MM.1S (cell line): ENCODE data around the gene PARD6B.
"Not testable (repeated sequence)": the region's sequence is repeated elsewhere in the genome, so short reads cannot be mapped to it uniquely, and the experiment has no call there.

Experiments
- DNase-seq: peaks from one replicate; pipeline ENCODE4 v3.0.0-alpha.2; 2015
- H2AFZ ChIP-seq: fragments of 300-600 bp; sonication (generic); 2 replicates; pipeline ENCODE4 v1.6.0; 2016; ENCODE audit warnings: antibody characterized with exemption, low read length
- H3F3A ChIP-seq: fragments of 300-600 bp; sonication (generic); 2 replicates; pipeline ENCODE4 v1.6.1; 2016; ENCODE audit warnings: mild to moderate bottlenecking, antibody characterized with exemption, low read length, moderate library complexity, mixed read lengths; ENCODE audit not compliant: insufficient read depth
- H3K27ac ChIP-seq: fragments of 300-600 bp; sonication (generic); 2 replicates; pipeline ENCODE4 v1.5.1; 2016; ENCODE audit warnings: mild to moderate bottlenecking, low read length
- H3K27me3 ChIP-seq: fragments of 300-600 bp; sonication (generic); replicated peaks from 2 replicates; pipeline ENCODE4 v1.6.0; 2016; ENCODE audit warnings: low read length; ENCODE audit not compliant: insufficient read depth
- H3K36me3 ChIP-seq: fragments of 300-600 bp; sonication (generic); replicated peaks from 2 replicates; pipeline ENCODE4 v1.6.1; 2016; ENCODE audit warnings: mild to moderate bottlenecking, low read length, mixed read lengths; ENCODE audit not compliant: insufficient read depth
- H3K4me1 ChIP-seq: fragments of 300-600 bp; sonication (generic); 2 replicates; pipeline ENCODE4 v1.6.1; 2016; ENCODE audit warnings: low read length, mixed read lengths
- H3K4me2 ChIP-seq: fragments of 300-600 bp; sonication (generic); 2 replicates; pipeline ENCODE4 v1.6.0; 2016; ENCODE audit warnings: low read depth, low read length
- H3K4me3 ChIP-seq: fragments of 300-600 bp; sonication (generic); 2 replicates; pipeline ENCODE4 v1.5.1; 2016; ENCODE audit warnings: low read length, mixed read lengths
- H3K79me2 ChIP-seq: fragments of 300-600 bp; sonication (generic); 2 replicates; pipeline ENCODE4 v1.6.1; 2016; ENCODE audit warnings: mixed run types, low read length, mixed read lengths
- H3K9ac ChIP-seq: fragments of 300-600 bp; sonication (generic); 2 replicates; pipeline ENCODE4 v1.6.1; 2016; ENCODE audit warnings: low read length, mixed read lengths
- H3K9me2 ChIP-seq: fragments of 300-600 bp; sonication (generic); replicated peaks from 2 replicates; pipeline ENCODE4 v1.6.1; 2016; ENCODE audit warnings: mild to moderate bottlenecking, low read length, mixed read lengths; ENCODE audit not compliant: insufficient read depth
- H3K9me3 ChIP-seq: fragments of 300-600 bp; sonication (generic); replicated peaks from 2 replicates; pipeline ENCODE4 v1.6.1; 2016; ENCODE audit warnings: mild to moderate bottlenecking, low read length, mixed read lengths; ENCODE audit not compliant: insufficient read depth
- H4K20me1 ChIP-seq: fragments of 300-600 bp; sonication (generic); 2 replicates; pipeline ENCODE4 v1.6.1; 2016; ENCODE audit warnings: mild to moderate bottlenecking, low read length, moderate library complexity, mixed read lengths; ENCODE audit not compliant: insufficient read depth
- CTCF ChIP-seq: fragments of 300-600 bp; sonication (generic); IDR thresholded peaks from 2 replicates; pipeline ENCODE4 v1.5.1; 2016; ENCODE audit warnings: antibody characterized with exemption, low read length, mixed read lengths
- EZH2 ChIP-seq: fragments of 300-600 bp; sonication (generic); optimal IDR thresholded peaks from 2 replicates; pipeline ENCODE3; 2017; ENCODE audit warnings: low read depth, mild to moderate bottlenecking, antibody characterized with exemption, low read length, mixed read lengths
- EZH2phosphoT487 ChIP-seq: fragments of 300-600 bp; sonication (generic); IDR thresholded peaks from 2 replicates; pipeline ENCODE4 v1.6.1; 2018; ENCODE audit warnings: antibody characterized with exemption, low read length

The PARD6B gene

DNA sequence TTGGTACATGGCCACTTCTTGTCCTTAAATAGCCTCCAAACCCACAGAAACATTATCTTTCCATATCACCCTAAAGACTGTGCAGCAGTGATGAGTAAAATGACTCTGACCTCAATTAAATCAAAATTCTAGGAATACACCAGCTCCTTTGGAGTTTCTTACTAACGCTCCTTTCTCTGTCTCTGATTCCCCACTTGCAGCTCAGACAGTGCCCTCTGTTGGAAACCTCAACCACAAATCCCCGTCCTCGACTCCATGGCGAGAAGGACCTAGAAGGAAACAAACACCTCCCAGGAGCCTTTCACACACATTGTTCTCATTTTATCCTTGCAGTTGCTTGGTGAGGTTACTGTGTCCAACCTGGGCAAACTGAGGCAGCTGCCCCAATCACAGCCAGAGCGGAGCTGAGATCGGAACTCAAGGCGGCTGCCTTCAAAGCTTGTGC, 17.7 kb upstream of the PARD6B start:
- Histone ChIP-seq H3K9ac (no peak overlapping the region), H3K9me3 (no peaks in the 10 kb centered on the region), H3F3A (no peaks in the 10 kb centered on the region), H3K79me2 (no peaks in the 10 kb centered on the region), H4K20me1 (no peaks in the 10 kb centered on the region), H3K4me3 (no peak overlapping the region), H2AFZ (no peak overlapping the region), H3K27me3 (no peaks in the 10 kb centered on the region), H3K4me2 (no peak overlapping the region), H3K36me3 (no peaks in the 10 kb centered on the region), H3K27ac (no peak overlapping the region), H3K9me2 (no peaks in the 10 kb centered on the region), H3K4me1 (no peaks in the 10 kb centered on the region)
- DNase-seq: no peak
- TF ChIP-seq EZH2 (no peak), CTCF (no peak), EZH2phosphoT487 (no peak)

- H3K9me3 ChIP-seq, H3K9me2 ChIP-seq, H3K27ac ChIP-seq, H3K27me3 ChIP-seq, H3K9ac ChIP-seq, H3K4me2 ChIP-seq, H3K4me3 ChIP-seq, H2AFZ ChIP-seq, DNase-seq, H4K20me1 ChIP-seq, H3K36me3 ChIP-seq, H3K79me2 ChIP-seq, H3K4me1 ChIP-seq, H3F3A ChIP-seq: not testable (repeated sequence)
Measured at GRCh38 chr20:50714426-50714825, 17.0 kb upstream of the PARD6B start.

DNA sequence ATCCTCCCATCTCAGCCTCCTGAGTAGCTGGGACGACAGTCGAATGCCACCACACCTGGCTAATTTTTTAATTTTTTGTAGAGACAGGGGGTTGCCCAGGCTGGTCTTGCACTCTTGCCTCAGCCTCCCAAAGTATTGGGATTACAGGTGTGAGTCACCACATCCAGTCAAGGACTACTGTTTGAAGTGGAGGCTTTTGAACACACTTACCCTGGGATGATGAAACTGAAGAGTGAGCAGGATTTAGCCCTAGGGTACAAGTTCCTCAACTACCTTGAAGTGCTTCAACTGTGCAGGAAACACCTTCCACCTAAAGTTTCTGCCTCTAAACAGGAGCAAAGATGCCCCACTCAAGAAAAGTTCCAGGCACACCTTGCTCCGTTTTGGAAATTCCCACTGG, 15.7 kb upstream of the PARD6B start:
- no peaks in the 10 kb centered on the region for H3K9me2 ChIP-seq
- no peaks in the 10 kb centered on the region for H3K9me3 ChIP-seq
- no peak for DNase-seq
- no peak overlapping the region for H3K27ac ChIP-seq
- H2AFZ ChIP-seq: no peak overlapping the region
- no peaks in the 10 kb centered on the region for H3K4me1 ChIP-seq
- H3K4me2 ChIP-seq: no peak overlapping the region
- no peaks in the 10 kb centered on the region for H3F3A ChIP-seq
- no peaks in the 10 kb centered on the region for H3K36me3 ChIP-seq
- no peaks in the 10 kb centered on the region for H3K27me3 ChIP-seq
- H3K4me3 ChIP-seq: no peak overlapping the region
- TF ChIP-seq EZH2phosphoT487 (no peak), CTCF (no peak), EZH2 (no peak)
- no peaks in the 10 kb centered on the region for H4K20me1 ChIP-seq
- no peaks in the 10 kb centered on the region for H3K79me2 ChIP-seq
- no peak overlapping the region for H3K9ac ChIP-seq

- H3K9me2 ChIP-seq: no peaks in the 10 kb centered on the region
- H3F3A ChIP-seq: no peaks in the 10 kb centered on the region
- H3K9me3 ChIP-seq: no peaks in the 10 kb centered on the region
- no peak overlapping the region for H3K4me2 ChIP-seq
- no peaks in the 10 kb centered on the region for H3K79me2 ChIP-seq
- H3K36me3 ChIP-seq: no peaks in the 10 kb centered on the region
- no peaks in the 10 kb centered on the region for H3K4me1 ChIP-seq
- no peak overlapping the region for H3K4me3 ChIP-seq
- no peak overlapping the region for H3K9ac ChIP-seq
- TF ChIP-seq CTCF: no peak
- TF ChIP-seq EZH2phosphoT487: no peak
- TF ChIP-seq EZH2: no peak
- H2AFZ ChIP-seq: no peak overlapping the region
- no peak for DNase-seq
- H4K20me1 ChIP-seq: no peaks in the 10 kb centered on the region
- H3K27me3 ChIP-seq: no peaks in the 10 kb centered on the region
- no peak overlapping the region for H3K27ac ChIP-seq
Measured at GRCh38 chr20:50716518-50716917, 14.9 kb upstream of the PARD6B start.
